DOHH2 (cell line): ENCODE results near the gene RPS6KA2.

ENCODE experiments used
- CTCF ChIP-seq: fragments of 200-600 bp; sonication (generic); IDR thresholded peaks from one replicate; pipeline ENCODE4 v1.5.1; 2014; ENCODE audit warnings: antibody characterized with exemption, mild to moderate bottlenecking, low read depth, low read length; ENCODE audit not compliant: poor library complexity, severe bottlenecking
- EZH2phosphoT487 ChIP-seq: fragments of 200-600 bp; sonication (generic); IDR thresholded peaks from 2 replicates; pipeline ENCODE4 v1.6.1; 2017; ENCODE audit warnings: borderline replicate concordance, mild to moderate bottlenecking, antibody characterized with exemption, low read length, moderate library complexity, mixed read lengths

- no peak for TF ChIP-seq CTCF
- TF ChIP-seq EZH2phosphoT487: no peak
Observed at GRCh38 chr6:166502453-166502852, 124.6 kb downstream of the RPS6KA2 start.
